HCT116 (cell line): ENCODE measurements around the gene KCTD2.

Experiments used
- CEBPB ChIP-seq: IDR thresholded peaks from 2 replicates; pipeline ENCODE4 v1.6.1; 2012; ENCODE audit warnings: low read depth
- EZH2 ChIP-seq: fragments of 200-600 bp; sonication (generic); IDR thresholded peaks from 2 replicates; pipeline ENCODE4 v1.6.1; 2017; ENCODE audit warnings: antibody characterized with exemption, mixed run types
- EZH2phosphoT487 ChIP-seq: fragments of 200-600 bp; IDR thresholded peaks from 2 replicates; pipeline ENCODE4 v1.6.1; 2018; ENCODE audit warnings: antibody characterized with exemption, borderline replicate concordance
- JUND ChIP-seq: IDR thresholded peaks from 2 replicates; pipeline ENCODE4 v1.6.1; 2012
- POLR2A ChIP-seq: IDR thresholded peaks from 2 replicates; pipeline ENCODE4 v1.7.0; 2011; ENCODE audit warnings: borderline replicate concordance; ENCODE audit not compliant: insufficient read depth, insufficient read length; ENCODE audit errors: extremely low read depth
- POLR2AphosphoS5 ChIP-seq: IDR thresholded peaks from 2 replicates; pipeline ENCODE4 v1.6.1; 2011; ENCODE audit warnings: mild to moderate bottlenecking, low read depth, low read length, moderate library complexity
- RAD21 ChIP-seq: IDR thresholded peaks from 2 replicates; pipeline ENCODE4 v1.6.1; 2012; ENCODE audit warnings: low read depth, mild to moderate bottlenecking
- REST ChIP-seq: IDR thresholded peaks from 2 replicates; pipeline ENCODE4 v1.6.1; 2012; ENCODE audit warnings: low read depth
- SIN3A ChIP-seq: IDR thresholded peaks from 2 replicates; pipeline ENCODE4 v1.6.1; 2012; ENCODE audit warnings: low read depth
- YY1 ChIP-seq: IDR thresholded peaks from 2 replicates; pipeline ENCODE4 v1.6.1; 2011; ENCODE audit warnings: low read length, low read depth, moderate library complexity, mild to moderate bottlenecking; ENCODE audit not compliant: insufficient replicate concordance; ENCODE audit errors: extremely low read depth
- ZFX ChIP-seq: fragments of 450-650 bp; IDR thresholded peaks from 2 replicates; pipeline ENCODE4 v1.6.1; 2017
- ZNF274 ChIP-seq: fragments of 200-500 bp; sonication (Bioruptor generic); IDR thresholded peaks from 2 replicates; pipeline ENCODE4 v1.6.1; 2014; ENCODE audit warnings: mild to moderate bottlenecking, low read depth, low read length, inconsistent platforms
- TF ChIP-seq, protein P1 (sequence below), 3 experiments: fragments of 200-600 bp in 1 of 3; sonication (generic) in 1 of 3; IDR thresholded peaks in 2 of 3; conservative IDR thresholded peaks in 1 of 3; 2 replicates each; pipeline ENCODE4 v1.5.1; 2012 to 2017; ENCODE audit warnings: low read depth in 2 of 3, low read length in 2 of 3, antibody characterized with exemption in 1 of 3, borderline replicate concordance in 1 of 3, control low read depth in 1 of 3, mild to moderate bottlenecking in 1 of 3, mixed read lengths in 1 of 3, mixed run types in 1 of 3, moderate library complexity in 1 of 3; ENCODE audit not compliant: insufficient read depth in 1 of 3
- TF ChIP-seq, protein P2 (sequence below): IDR thresholded peaks from 2 replicates; pipeline ENCODE4 v1.6.1; 2012

GRCh38 chr17:75074532-75074931 lies 27.5 kb downstream of the KCTD2 start:
- TF ChIP-seq POLR2A (no peak), POLR2AphosphoS5 (no peak), REST (no peak), CEBPB (no peak), SIN3A (no peak), EZH2 (no peak), EZH2phosphoT487 (no peak), YY1 (no peak), RAD21 (no peak), JUND (no peak), ZNF274 (no peak), ZFX (no peak)
- TF ChIP-seq, protein P1, sequence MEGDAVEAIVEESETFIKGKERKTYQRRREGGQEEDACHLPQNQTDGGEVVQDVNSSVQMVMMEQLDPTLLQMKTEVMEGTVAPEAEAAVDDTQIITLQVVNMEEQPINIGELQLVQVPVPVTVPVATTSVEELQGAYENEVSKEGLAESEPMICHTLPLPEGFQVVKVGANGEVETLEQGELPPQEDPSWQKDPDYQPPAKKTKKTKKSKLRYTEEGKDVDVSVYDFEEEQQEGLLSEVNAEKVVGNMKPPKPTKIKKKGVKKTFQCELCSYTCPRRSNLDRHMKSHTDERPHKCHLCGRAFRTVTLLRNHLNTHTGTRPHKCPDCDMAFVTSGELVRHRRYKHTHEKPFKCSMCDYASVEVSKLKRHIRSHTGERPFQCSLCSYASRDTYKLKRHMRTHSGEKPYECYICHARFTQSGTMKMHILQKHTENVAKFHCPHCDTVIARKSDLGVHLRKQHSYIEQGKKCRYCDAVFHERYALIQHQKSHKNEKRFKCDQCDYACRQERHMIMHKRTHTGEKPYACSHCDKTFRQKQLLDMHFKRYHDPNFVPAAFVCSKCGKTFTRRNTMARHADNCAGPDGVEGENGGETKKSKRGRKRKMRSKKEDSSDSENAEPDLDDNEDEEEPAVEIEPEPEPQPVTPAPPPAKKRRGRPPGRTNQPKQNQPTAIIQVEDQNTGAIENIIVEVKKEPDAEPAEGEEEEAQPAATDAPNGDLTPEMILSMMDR (IDR thresholded peaks at IDR 0.05 in 2 of 3, conservative IDR thresholded peaks at IDR 0.05 in 1 of 3; ENCODE audit: borderline replicate concordance in 1 of 3, insufficient read depth in 1 of 3, low read depth in 2 of 3, low read length in 2 of 3): no peak
- TF ChIP-seq, protein P2, sequence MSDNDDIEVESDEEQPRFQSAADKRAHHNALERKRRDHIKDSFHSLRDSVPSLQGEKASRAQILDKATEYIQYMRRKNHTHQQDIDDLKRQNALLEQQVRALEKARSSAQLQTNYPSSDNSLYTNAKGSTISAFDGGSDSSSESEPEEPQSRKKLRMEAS: no peak
